Endothelial cell of umbilical vein (primary cell): ENCODE measurements around the gene GNAT1. TPM values are rescaled to one million over a fixed set of nuclear protein-coding genes. Genes with fewer than 3 reads are reported as not detected.

Experiments used
- BruUV-seq: library from RNA; stranded (reverse); fragments of 400-500 nt; replicated peaks from 2 replicates; lab custom pipeline; 2021; lab: Mats Ljungman, UMichigan
- CTCF ChIA-PET: fragments of 300-600, 350-600 bp; sonication (Branson Sonifier 250); formaldehyde crosslinking; loops from one replicate; lab custom pipeline; 2021; ENCODE audit warnings: antibody characterized with exemption, inconsistent platforms; lab: Charles Lee
- POLR2A ChIA-PET: fragments of 300-600, 350-600 bp; sonication (Branson Sonifier 250); formaldehyde crosslinking; loops from one replicate; lab custom pipeline; 2021; ENCODE audit warnings: antibody characterized with exemption, inconsistent platforms; lab: Charles Lee
- DNase-seq: peaks from one replicate; pipeline ENCODE4 v3.0.0-alpha.2; 2011; ENCODE audit warnings: low read depth, low spot score
- FAIRE-seq: peaks from 2 replicates; lab custom pipeline; 2011; peaks lifted over from hg19 to GRCh38; lab: Jason Lieb, UNC
- H2AFZ ChIP-seq: 2 replicates; pipeline ENCODE4 v1.6.0; 2012; ENCODE audit warnings: low read depth, low read length, control low read depth, inconsistent platforms
- H3K27ac ChIP-seq: 2 replicates; pipeline ENCODE4 v1.5.1; 2011; ENCODE audit warnings: low read depth, mild to moderate bottlenecking, control low read depth, low read length, moderate library complexity; ENCODE audit not compliant: insufficient read depth
- H3K27me3 ChIP-seq, 2 experiments: 2 replicates each; pipeline versions ENCODE4 v1.6.0 to v1.6.1; 2011; ENCODE audit warnings: low read length in 2 of 2, mixed read lengths in 1 of 2; ENCODE audit not compliant: control insufficient read depth in 2 of 2, insufficient read depth in 2 of 2
- H3K36me3 ChIP-seq, 2 experiments: 2 replicates in 1 of 2; 3 replicates in 1 of 2; pipeline ENCODE4 v1.5.1; 2011; ENCODE audit warnings: low read length in 2 of 2, mild to moderate bottlenecking in 1 of 2, moderate library complexity in 1 of 2; ENCODE audit not compliant: control insufficient read depth in 2 of 2, insufficient read depth in 2 of 2; ENCODE audit errors: extremely low read depth in 1 of 2
- H3K4me1 ChIP-seq: 3 replicates; pipeline ENCODE4 v1.5.1; 2011; ENCODE audit warnings: mild to moderate bottlenecking, low read length; ENCODE audit not compliant: control insufficient read depth, insufficient read depth; ENCODE audit errors: extremely low read depth
- H3K4me2 ChIP-seq: 2 replicates; pipeline ENCODE4 v1.6.1; 2011; ENCODE audit warnings: low read length, control low read depth, mixed read lengths; ENCODE audit not compliant: insufficient read depth
- H3K4me3 ChIP-seq, 3 experiments: fragments of 200-600 bp in 1 of 3; sonication (generic), shearing (Covaris generic) in 1 of 3; replicated peaks in 1 of 3; 2 replicates each; pipeline ENCODE4 v1.5.1; 2011 to 2016; ENCODE audit warnings: control low read depth in 3 of 3, low read length in 3 of 3, mild to moderate bottlenecking in 2 of 3, inconsistent platforms in 1 of 3, low read depth in 1 of 3, moderate library complexity in 1 of 3; ENCODE audit not compliant: insufficient read depth in 1 of 3
- H3K79me2 ChIP-seq: 2 replicates; pipeline ENCODE4 v1.6.0; 2012; ENCODE audit warnings: low read length, inconsistent platforms; ENCODE audit not compliant: control insufficient read depth, insufficient read depth
- H3K9ac ChIP-seq: replicated peaks from 2 replicates; pipeline ENCODE3; 2011; ENCODE audit warnings: low read length, control low read depth; ENCODE audit not compliant: insufficient read depth; ENCODE audit errors: extremely low read depth
- H3K9me1 ChIP-seq: replicated peaks from 3 replicates; pipeline ENCODE4 v1.6.0; 2011; ENCODE audit warnings: mild to moderate bottlenecking, low read length; ENCODE audit not compliant: control insufficient read depth, insufficient read depth; ENCODE audit errors: extremely low read depth
- H3K9me3 ChIP-seq: replicated peaks from 2 replicates; pipeline ENCODE4 v1.5.1; 2012; ENCODE audit warnings: low read length, inconsistent platforms; ENCODE audit not compliant: control insufficient read depth, insufficient read depth
- H4K20me1 ChIP-seq: replicated peaks from 2 replicates; pipeline ENCODE3; 2011; ENCODE audit warnings: mild to moderate bottlenecking, low read length; ENCODE audit not compliant: control insufficient read depth, insufficient read depth; ENCODE audit errors: extremely low read depth
- EZH2 ChIP-seq: IDR thresholded peaks from 2 replicates; pipeline ENCODE4 v1.6.1; 2012; ENCODE audit warnings: borderline replicate concordance, low read depth, mild to moderate bottlenecking, moderate library complexity, low read length, inconsistent platforms; ENCODE audit not compliant: severe bottlenecking
- FOS ChIP-seq: IDR thresholded peaks from 2 replicates; pipeline ENCODE4 v1.6.1; 2011; ENCODE audit warnings: mild to moderate bottlenecking, low read length, moderate library complexity, borderline replicate concordance; ENCODE audit not compliant: insufficient read depth
- GATA2 ChIP-seq: IDR thresholded peaks from 2 replicates; pipeline ENCODE4 v1.7.0; 2011; ENCODE audit warnings: low read depth, mild to moderate bottlenecking, moderate library complexity, mixed read lengths, low read length; ENCODE audit not compliant: insufficient read length, insufficient read depth
- JUN ChIP-seq: IDR thresholded peaks from 2 replicates; pipeline ENCODE4 v1.6.1; 2011; ENCODE audit warnings: borderline replicate concordance, low read depth; ENCODE audit not compliant: insufficient read length, insufficient read depth
- MYC ChIP-seq: IDR thresholded peaks from one replicate; pipeline ENCODE4 v1.6.1; 2011; ENCODE audit warnings: mild to moderate bottlenecking, low read depth, low read length
- POLR2A ChIP-seq: IDR thresholded peaks from 2 replicates; pipeline ENCODE4 v1.6.1; 2012; ENCODE audit warnings: low read depth, mild to moderate bottlenecking, control low read depth, low read length
- POLR2AphosphoS5 ChIP-seq: IDR thresholded peaks from 2 replicates; pipeline ENCODE4 v1.6.1; 2012; ENCODE audit warnings: low read depth, mild to moderate bottlenecking, control low read depth, low read length, moderate library complexity; ENCODE audit not compliant: insufficient read depth
- dilution Hi-C: fragments of 300-500 bp; cut with MboI; formaldehyde crosslinking; loops from one replicate; pipeline ENCODE4 v1.15.0; 2019; ENCODE audit warnings: low sequenced_read_pairs; ENCODE audit not compliant: extremely low pct_ligation_motif_present
- intact Hi-C: fragments of 100-400 bp; cut with micrococcal nuclease; formaldehyde crosslinking; loops from one replicate; pipeline ENCODE4 v1.10.0; 2022
- polyA plus RNA-seq, 4 experiments: library from polyadenylated mRNA; depleted of rRNA in 3 of 4; stranded (reverse) in 3 of 4; unstranded in 1 of 4; fragments of >200 nt; gene quantifications; 2 replicates each; pipeline versions ENCODE4 v1.2.1 to v1.2.3, GENCODE V29; 2011 to 2012; ENCODE audit warnings: missing spikeins in 1 of 4
- total RNA-seq: library from RNA; stranded (reverse); gene quantifications from 2 replicates; pipeline ENCODE4 v1.2.3, GENCODE V29; 2021
- TF ChIP-seq, protein P1 (sequence below), 2 donors: IDR thresholded peaks; 1 replicate in 1 of 2; 2 replicates in 1 of 2; pipeline ENCODE4 v1.5.1; 2011; ENCODE audit warnings: low read length in 2 of 2, mild to moderate bottlenecking in 2 of 2, moderate library complexity in 2 of 2, control low read depth in 1 of 2, inconsistent platforms in 1 of 2, low read depth in 1 of 2; ENCODE audit not compliant: insufficient read depth in 1 of 2; ENCODE audit errors: extremely low read depth in 1 of 2
- TF ChIP-seq, protein P2 (sequence below): IDR thresholded peaks from 2 replicates; pipeline ENCODE4 v1.6.1; 2011; ENCODE audit not compliant: insufficient read depth, insufficient read length

GNAT1 gene
- total and polyA plus RNA-seq, 2 donors (not counting 3 experiments of a cell fraction or from before 2014, with no cell fraction given), result 0.77 TPM; not detected in 1

DNA sequence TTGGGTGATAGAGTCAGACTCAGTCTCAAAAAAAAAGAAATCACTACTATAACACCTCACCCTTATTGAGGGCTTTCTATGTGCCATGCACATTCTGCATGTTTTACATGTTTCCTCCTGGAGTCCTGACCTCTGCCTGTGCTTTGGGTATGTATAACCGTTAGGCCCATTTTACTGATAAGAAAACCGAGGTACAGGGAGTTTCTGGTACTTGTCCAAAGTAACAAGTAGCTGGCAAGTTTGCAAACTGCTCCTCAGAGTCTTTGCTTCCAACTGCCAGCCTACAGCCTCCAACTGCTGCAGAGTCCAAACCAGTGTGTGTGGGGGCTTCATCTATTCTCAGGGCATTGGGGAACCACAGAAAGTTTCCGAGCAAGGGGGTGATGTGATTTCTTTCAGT, 40.9 kb downstream of the GNAT1 start:
- no TSS peak for BruUV-seq
- DNase-seq (no peak), FAIRE-seq (no peak)
- ChIA-PET POLR2A (interaction anchor here (0.7 kb wide), 1 partner anchor 11 kb away, joined by 4 read pairs; no protein-coding TSS in a partner anchor), CTCF (no interaction called here)
- Histone ChIP-seq H3K27ac (no peak overlapping the region), H3K79me2 (peaks cover 15% of the 10 kb centered on the region), H3K4me2 (no peak overlapping the region), H3K27me3 (no peaks in the 10 kb centered on the region), H3K9me3 (no peaks in the 10 kb centered on the region), H2AFZ (no peak overlapping the region), H3K9me1 (no peaks in the 10 kb centered on the region), H4K20me1 (no peaks in the 10 kb centered on the region), H3K4me3 (no peak overlapping the region), H3K9ac (no peak overlapping the region), H3K36me3 (no peaks in the 10 kb centered on the region), H3K4me1 (peaks cover 6% of the 10 kb centered on the region)
- TF ChIP-seq JUN (no peak), POLR2AphosphoS5 (no peak), GATA2 (no peak), EZH2 (no peak), MYC (no peak), FOS (no peak), POLR2A (no peak)
- TF ChIP-seq, protein P1, sequence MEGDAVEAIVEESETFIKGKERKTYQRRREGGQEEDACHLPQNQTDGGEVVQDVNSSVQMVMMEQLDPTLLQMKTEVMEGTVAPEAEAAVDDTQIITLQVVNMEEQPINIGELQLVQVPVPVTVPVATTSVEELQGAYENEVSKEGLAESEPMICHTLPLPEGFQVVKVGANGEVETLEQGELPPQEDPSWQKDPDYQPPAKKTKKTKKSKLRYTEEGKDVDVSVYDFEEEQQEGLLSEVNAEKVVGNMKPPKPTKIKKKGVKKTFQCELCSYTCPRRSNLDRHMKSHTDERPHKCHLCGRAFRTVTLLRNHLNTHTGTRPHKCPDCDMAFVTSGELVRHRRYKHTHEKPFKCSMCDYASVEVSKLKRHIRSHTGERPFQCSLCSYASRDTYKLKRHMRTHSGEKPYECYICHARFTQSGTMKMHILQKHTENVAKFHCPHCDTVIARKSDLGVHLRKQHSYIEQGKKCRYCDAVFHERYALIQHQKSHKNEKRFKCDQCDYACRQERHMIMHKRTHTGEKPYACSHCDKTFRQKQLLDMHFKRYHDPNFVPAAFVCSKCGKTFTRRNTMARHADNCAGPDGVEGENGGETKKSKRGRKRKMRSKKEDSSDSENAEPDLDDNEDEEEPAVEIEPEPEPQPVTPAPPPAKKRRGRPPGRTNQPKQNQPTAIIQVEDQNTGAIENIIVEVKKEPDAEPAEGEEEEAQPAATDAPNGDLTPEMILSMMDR (IDR thresholded peaks at IDR 0.05; ENCODE audit: extremely low read depth in 1 of 2, insufficient read depth in 1 of 2, low read depth in 1 of 2, low read length in 2 of 2), result no peak
- TF ChIP-seq, protein P2, sequence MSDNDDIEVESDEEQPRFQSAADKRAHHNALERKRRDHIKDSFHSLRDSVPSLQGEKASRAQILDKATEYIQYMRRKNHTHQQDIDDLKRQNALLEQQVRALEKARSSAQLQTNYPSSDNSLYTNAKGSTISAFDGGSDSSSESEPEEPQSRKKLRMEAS, result no peak
- dilution Hi-C loops (no loop called here), intact Hi-C loops (no loop called here)
